Activated gamma-delta T cell treated with anti-CD3 and anti-CD28 coated beads, Interleukin-2, amount 50 U/mL, for 16 hours (primary cell): ENCODE data around the gene PDE6B.
"Not testable (repeated sequence)": the region's sequence is repeated elsewhere in the genome, so short reads cannot be mapped to it uniquely, and the experiment has no call there.

Experiments
- DNase-seq: peaks from one replicate; pipeline ENCODE4 v3.0.0-alpha.2; 2020; ENCODE audit warnings: low read depth

PDE6B gene

GRCh38 chr4:704198-704891 lies 79.0 kb downstream of the PDE6B start:
- no peak for DNase-seq

- no peak for DNase-seq
Observed at GRCh38 chr4:704971-705277, 79.6 kb downstream of the PDE6B start.

GRCh38 chr4:705278-706082 lies 80.1 kb downstream of the PDE6B start, which contains the start of gene PCGF3:
PCGF3 (plus strand) TSS chr4:705832; CDS start chr4:733681, 27,849 bp downstream.
- DNase-seq: peak; percentile 96

GRCh38 chr4:706083-706633 lies 80.8 kb downstream of the PDE6B start:
- DNase-seq: not testable (repeated sequence)

- DNase-seq: no peak
Observed at GRCh38 chr4:706834-707598, 81.6 kb downstream of the PDE6B start.

GRCh38 chr4:707929-708630 lies 82.7 kb downstream of the PDE6B start:
- DNase-seq: no peak

- DNase-seq: no peak
Observed at GRCh38 chr4:708631-708933, 83.2 kb downstream of the PDE6B start.

- DNase-seq: no peak
Observed at GRCh38 chr4:709348-709747, 84.0 kb downstream of the PDE6B start.

- no peak for DNase-seq
Observed at GRCh38 chr4:710116-710515, 84.7 kb downstream of the PDE6B start.

- no peak for DNase-seq
Observed at GRCh38 chr4:710916-711315, 85.5 kb downstream of the PDE6B start.

GRCh38 chr4:712093-712492 lies 86.7 kb downstream of the PDE6B start:
- DNase-seq: no peak

GRCh38 chr4:712916-713632 lies 87.7 kb downstream of the PDE6B start:
- DNase-seq: no peak

GRCh38 chr4:714087-714486 lies 88.7 kb downstream of the PDE6B start:
- no peak for DNase-seq

- DNase-seq: no peak
Observed at GRCh38 chr4:717601-718320, 92.4 kb downstream of the PDE6B start.

GRCh38 chr4:718460-718859 lies 93.1 kb downstream of the PDE6B start:
- DNase-seq: no peak
